OCI-M1 (cell line): ENCODE data around the gene HGF.
"Not testable (repeated sequence)": the region's sequence is repeated elsewhere in the genome, so short reads cannot be mapped to it uniquely, and the experiment has no call there.

Experiments used
- DNase-seq: peaks from one replicate; lab custom pipeline; 2025; lab: John Stamatoyannopoulos, UW

Gene HGF

DNA sequence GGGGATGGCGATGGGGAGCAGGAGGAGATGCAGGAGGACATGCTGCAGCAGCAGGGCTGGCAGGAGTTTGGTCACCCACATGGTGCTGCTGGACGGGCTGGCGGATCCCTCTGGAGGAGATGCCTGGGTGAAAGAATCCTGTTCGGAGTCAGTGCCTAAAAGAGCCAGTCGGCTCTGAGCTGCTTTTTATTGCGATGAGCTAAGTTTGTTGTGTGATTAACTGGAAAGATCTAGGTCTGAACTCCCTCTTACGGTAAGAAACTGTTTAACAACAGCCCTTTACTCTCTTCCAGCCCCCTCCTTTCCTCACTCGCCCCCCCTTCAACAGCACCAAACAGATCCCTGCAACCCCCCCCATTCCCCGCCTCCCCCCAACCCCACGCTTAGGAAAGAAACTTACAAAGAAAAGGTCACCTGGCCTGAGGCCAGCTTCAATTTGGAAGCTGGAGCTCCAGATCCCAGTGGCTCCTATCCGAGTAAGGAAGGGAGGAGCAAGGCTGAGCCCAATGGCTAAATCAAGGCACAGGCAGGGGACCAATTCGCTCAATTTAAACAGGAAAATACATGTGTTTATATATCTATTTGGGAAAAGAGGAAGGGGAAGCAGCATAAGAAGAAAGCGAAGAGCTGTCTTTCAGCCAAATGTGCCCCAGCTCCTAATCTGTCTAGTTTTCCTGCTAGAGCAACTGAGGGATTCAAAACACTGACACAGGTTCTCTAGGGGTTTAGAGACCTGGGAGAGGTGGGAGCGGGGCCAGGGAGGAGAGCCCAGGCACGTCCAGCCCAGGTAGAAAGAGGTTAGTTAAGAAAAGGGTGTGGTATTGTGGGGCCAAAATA is at the start of gene HGF:
Gene HGF, minus strand, starts transcription at position 157 of the 837 bp plus-strand sequence. Its CDS starts 76 bp downstream, at position 81.
- DNase-seq: peak; percentile 59

DNA sequence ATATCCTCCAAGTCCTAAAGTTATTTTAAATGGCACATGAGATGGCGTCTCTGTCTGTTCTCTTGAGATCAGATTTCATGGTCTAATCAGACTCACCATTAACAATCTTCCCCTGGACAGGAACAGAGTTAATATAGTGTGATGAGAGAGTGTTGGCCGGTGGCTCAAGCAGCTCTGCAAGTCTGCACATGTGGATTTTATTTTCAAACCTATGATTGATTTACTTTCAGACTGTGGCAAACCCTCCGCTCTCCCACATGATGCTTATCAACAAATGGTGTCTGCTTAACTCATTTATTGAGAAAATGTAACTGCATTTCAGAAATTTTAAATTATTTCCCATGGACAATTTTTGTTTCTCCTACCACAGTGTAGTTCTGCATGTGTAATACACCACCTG is 46.5 kb upstream of the HGF start:
- peak; percentile 72 for DNase-seq

DNA sequence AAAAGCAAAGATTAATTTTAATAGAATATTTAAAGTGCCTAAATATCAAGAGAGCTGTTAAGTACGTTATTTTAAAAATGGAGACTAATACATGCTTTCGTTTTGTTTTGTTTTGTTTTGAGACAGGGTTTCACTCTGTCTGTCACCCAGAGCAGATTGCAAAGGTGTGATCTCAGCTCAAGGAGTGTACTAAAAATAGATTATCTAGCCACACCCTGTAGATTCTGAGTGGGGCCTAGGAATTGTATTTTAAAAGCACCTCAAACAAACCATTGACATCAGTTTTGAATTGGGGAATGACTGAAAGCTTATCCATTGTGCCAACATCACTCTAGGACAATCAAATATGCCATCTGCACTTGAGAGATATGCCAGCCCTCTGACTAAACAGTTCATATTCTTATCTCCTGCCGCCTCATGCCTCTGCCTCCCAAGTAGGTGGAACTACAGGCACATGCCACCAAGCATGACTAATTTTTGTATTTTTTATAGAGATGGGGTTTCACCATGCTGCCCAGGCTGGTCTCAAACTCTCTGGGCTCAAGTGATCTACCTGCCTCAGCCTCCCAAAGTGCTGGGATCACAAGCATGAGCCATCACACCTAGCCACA is 43.1 kb upstream of the HGF start:
- peak; percentile 81 for DNase-seq

DNA sequence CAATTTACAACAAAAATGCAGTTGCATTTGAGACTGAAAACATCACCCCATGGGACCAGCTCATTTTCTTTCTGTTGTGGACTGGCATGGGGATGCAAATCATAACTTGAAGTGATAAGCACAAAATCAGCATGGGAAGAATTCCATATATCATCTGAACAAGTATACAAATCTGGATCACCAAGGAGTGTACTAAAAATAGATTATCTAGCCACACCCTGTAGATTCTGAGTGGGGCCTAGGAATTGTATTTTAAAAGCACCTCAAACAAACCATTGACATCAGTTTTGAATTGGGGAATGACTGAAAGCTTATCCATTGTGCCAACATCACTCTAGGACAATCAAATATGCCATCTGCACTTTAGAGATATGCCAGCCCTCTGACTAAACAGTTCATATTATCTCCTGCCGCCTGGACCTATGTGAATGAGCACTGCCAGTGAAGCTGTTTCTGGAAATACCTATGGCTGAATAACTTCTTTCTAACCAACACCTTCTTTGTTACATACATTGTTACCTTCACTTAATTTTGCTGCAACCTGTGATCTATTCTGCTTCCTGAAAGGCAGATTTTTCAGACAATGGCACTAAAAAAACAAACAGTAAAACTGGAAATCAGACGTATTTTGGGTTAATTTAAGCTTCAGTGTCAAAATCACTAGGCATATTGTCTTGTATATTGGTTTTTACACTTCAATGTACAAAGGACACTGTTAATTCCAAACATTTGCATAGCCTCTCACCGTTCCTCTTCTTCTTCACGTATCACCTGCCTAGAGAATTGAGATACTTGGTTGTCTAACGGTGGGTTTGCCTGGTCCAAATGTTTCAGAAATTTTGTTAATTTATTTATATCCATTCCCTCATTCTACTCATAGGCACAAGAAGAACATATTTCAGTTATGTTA is 42.4 kb upstream of the HGF start:
- DNase-seq: peak; percentile 48

DNA sequence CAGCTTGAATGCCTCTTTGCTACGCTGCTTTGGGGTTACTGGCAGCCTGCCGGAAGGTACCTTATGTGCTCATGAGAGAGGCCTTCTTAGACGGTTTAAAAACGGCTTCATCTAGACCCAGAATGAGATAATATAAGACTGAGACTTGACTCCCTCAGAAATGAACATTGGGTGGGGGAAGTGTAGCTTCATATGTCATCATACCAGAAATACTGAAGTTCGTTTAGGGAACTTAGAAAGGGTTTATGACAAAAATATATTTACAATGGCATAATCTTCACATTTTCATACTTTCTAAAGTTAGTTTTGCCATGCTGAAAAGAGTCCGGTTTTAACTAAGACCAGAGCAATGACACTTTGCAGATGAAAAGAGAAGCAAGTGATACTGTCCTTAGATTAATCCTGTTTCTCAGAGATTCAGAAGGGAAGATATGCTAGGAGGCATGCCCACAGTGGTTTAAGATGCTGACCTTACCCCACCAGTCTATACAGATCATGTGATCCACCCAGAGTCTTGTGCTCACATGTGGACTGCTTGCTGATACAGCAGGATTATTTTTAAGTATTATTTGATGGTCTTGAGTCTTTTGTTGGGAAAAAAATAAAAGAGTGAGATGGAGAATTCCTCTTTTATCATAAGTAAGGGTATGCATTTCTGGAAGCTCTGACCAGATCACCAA is 40.8 kb upstream of the HGF start:
- DNase-seq: peak; percentile 88

DNA sequence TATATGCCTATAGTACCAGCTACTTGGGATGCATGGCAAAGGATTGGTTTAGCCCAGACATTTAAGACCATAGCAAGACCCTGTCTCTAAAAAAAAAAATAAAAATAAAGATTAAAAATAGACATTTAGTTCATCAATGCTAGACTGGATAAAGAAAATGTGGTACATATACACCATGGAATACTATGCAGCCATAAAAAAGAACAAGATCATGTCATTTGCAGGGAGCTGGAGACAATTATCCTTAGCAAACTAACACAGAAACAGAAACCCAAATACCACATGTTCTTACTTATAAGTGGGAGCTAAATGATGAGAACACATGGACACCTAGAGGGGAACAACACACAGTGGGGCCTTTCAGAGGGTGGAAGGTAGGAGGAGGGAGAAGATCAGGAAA is 38.5 kb upstream of the HGF start:
- DNase-seq: not testable (repeated sequence)

DNA sequence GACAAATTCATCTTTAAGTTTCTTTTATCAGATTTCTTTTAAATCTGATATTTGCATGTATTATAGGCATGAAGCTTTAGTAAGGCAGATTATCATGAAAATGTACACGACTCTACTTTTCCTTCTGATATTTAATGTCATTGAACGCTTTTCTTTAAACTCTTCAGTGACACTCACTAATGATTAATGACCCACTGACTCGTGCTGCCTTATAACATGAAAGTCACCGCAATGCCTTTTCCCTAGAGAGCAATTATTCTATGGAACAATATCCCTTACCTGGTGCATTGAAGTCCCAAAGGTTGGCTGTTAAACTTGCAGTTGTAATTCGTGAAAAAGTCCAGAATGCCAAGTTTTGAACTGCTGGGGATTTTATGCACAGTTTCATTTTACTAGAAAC is 33.4 kb upstream of the HGF start:
- no peak for DNase-seq

DNA sequence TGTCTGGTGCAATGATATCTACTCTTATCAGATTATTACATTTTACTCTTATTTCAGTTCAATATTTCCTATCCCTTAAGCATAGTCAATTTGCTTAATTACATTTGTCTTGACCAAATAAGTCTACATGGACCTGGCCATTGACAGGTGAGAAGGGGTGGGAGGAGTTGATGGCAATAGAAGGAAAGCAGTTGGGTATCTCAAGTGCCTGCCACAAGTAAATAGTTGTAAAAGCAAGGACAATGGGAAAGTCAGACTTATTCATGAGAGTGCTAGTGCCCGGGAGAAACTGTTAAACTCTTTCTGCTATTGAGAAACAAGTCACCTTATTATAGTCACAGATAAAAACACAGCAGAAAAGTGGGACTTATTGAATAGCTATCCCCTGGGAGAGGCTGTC is 32.4 kb upstream of the HGF start:
- no peak for DNase-seq

DNA sequence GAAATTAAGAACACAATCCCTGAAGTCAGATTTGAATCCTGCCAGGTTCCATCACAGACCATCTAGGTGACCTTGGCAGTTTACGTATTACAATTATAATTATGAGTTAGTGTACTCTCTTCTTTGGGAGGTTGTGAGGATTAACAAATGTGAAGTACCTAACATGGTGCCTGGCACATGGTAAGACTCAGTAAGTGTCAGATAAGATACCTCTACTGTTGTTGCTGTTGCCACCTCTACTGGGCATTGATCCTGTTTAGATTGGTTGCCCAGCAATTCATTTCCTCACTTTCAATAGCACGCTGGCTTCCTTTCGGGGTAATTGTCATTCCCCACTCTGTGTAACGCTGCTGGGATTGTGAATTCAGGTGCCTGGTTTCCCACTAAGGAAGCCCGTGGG is 31.7 kb upstream of the HGF start:
- DNase-seq: no peak

DNA sequence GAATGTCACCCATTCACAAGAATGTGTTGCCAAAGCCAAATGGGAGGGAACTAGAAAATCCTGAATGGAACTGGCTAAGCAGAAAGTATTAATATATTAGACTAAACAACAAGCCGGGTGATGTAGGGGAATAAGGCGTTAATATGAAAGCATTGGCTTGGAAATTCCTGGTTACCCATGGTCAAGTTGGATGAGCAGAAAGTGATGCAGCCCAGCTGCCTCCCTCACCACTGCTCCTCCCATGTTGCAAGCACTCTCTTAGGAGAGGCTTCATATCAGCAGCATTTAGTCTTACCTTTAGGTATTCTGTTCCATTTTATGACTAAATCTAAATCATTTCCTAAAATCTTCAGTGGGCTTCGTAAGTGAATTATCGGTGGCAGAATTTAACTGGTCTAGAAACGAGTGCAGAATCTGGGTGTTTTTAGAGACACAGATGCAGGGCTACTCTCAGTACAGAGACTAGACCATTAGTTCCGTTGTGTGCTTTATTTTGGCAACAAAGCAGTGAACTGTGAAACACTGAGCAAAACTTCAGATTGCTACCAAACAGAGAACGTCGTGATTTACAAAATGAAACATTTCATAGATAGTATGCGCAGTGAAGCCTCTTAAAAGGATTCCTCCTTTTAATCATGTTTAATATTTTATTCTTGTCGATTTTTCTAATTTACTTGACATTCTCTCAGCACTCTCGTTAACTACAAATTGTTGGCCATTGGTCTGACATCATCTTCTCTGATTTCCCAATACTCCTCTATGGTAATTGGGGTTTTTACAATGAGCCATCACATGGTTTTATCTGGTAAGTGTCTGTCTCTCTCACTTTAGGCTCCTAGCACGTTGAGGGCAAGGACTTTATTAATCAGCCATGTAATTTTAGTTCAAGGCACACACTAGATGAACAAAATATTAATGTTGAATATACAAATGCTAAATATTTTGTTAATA is 22.0 kb upstream of the HGF start:
- DNase-seq: no peak

DNA sequence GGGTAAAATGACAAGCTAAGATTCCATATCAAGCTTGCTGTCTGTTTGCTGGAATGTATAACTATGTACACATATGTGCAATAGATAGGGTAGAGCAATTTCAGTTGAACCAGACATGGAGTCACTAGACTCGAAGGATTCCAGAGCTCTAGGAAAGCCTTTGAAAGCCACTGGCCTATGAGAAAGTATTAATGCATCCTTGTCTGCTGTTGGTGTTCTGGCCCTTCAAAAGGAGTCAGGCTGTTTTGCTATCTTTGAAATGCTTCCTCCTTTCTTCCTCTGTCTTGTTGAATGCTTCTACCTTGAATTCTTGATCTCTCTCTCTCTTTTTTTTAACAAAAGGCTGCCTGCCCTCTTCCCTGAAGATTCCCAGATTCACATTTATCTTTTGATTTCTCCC is 20.8 kb upstream of the HGF start:
- DNase-seq: peak; percentile 31

DNA sequence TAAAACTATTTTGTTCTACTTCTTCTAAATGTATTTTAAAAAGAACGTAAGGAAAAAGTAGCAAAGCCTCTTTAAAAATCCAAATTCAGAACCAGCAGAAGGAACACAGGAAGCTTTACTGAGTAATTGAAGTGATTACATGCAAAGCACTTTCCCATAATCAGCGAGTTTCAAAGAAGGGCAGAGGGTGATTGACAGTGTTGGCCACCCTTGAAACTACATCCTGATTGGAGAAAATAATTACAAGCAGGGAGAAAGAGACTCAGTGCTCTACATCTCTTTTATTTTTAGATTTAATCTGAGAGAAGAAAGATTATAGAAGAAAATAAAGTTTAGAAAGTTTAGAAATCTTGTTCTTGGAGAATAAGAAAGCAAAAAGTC is 20.3 kb upstream of the HGF start:
- DNase-seq: no peak

DNA sequence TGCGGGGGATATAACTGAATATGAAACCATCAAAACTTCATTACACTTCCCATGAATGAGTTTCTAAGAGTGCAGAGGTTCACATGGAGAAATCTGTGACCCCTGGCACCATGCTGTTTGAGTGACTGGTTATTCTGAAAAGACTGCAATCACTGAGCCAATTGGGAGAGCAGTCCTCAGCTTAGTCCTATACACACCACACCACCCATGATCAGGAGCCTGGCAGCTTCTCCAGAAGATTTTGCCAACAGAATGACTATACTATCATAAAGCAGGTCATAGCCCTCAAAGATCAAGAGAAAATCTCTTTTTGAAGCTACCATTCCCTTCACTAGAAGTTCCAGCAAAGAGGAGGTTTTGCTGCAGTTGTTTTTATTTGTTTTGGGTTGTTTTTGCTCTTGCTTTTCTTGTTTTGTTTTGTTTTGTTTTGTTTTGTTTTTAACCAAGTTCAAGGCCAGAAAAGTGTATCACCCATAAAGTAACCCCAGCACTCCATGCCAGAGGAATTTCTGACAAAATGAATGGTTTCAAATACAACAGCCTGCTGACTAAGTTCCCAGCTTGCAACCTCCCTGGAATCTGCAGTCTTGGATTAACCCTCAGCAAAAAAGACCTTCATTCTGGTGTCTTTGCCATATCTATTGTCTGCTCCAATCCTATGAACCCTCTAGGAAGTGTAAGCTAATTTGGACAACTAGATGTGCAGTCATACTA is 19.7 kb upstream of the HGF start:
- no peak for DNase-seq

DNA sequence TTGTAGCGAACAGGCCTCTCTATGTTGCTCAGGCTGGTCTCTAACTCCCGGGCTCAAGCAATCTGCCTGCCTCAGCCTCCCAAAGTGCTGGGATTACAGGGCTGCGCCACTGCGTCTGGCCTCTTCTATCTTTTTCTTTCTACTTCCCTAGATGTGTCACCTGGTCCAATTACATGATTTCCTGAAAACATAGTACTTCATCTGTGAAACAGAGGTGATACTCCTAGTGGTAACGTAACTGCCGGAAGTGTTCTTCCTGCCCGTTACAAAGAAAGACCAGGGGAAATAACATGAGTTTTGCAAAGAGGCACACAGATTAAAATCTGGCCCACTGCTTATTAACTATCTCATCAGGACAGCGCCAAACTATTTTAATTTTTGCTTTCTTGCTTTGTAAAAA is 18.4 kb upstream of the HGF start:
- no peak for DNase-seq

DNA sequence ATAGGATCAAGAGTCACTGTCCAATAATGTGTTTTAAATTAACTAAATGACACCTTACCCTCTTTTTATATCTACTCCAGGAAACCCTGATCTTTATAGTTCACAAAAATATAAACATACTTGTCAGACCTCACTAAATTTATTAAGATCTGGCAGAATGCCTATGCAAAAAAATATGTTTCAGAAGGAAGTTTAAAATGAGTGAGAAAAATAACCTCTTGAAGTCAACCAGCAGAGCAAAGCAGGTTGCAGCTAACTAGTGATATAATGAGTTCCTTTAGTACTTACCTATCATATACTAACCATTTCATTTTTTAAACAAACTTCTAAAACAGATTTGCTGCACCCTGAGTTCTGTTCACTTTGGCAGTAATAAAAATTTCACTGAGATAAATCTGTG is 14.0 kb upstream of the HGF start:
- no peak for DNase-seq

DNA sequence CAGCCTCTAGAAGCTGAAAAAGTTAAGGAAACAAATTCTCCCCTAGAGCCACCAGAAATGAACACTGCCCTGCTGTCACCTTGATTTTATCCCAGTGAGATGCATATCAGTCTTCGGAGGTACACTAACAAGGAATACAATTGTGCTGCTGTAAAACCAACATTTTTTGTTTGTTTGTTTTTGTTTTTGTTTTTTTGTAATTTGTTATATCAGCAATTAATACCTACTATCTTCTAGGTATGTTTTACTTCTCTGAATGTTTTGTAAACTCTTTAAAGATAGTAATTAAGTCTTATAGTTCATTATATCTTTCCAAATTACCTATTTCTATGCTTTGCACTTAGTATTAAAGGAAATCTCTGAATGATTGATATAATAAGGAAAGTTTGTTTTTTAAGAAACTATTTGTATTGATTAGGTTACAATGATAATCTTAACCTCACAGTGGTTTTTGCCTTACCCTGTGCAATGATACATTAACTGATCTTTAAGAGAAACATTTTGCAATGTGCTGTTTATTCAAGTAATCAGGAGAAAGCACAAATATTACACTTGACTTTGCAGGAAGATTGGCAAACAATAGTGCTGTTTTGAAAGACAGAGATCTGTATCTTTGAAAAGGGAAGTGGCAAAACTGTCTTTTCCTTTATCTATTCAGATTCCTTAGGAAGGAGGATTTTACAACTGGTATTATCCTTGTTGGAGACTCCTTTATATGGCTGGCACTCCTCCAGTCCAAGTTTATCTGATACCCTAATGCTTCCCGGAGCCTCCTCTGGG is 11.3 kb upstream of the HGF start:
- peak; percentile 64 for DNase-seq

DNA sequence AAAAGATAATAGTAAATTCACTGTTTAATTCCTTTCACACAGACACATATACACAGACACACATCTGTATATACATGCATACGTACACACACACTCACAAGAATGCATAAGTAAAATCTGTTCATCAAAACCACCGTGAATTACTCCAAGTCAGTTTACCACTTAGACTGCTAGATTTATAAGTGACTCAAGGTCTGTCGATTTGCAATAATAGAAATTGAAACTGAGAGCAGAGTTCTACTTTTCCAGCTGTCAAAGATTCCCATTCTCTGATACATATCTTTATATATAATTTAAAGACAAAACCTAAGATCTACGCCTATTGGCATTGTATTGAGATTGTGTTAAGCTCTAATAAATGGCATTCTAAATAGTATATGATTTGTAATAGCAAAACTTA is 9.9 kb upstream of the HGF start:
- DNase-seq: no peak

DNA sequence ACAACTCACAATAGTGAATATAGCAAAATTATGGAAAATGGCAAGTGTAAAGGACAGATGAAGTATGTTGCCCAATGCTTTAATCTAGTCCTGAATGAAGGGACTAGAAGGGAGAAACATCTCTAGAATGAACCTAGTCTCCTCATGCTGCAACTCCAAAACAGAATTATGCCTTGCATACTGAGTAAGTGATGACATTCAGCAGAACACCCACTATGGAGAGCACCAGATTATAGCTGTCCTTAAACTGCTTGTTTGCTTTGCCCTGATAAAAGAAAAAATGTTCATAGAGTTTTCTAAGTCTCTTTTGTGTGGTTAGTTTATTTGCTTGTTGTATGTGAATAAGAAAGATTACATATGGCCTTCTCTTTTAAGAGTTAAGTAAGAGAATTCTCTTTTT is 7.8 kb upstream of the HGF start:
- DNase-seq: peak; percentile 32

DNA sequence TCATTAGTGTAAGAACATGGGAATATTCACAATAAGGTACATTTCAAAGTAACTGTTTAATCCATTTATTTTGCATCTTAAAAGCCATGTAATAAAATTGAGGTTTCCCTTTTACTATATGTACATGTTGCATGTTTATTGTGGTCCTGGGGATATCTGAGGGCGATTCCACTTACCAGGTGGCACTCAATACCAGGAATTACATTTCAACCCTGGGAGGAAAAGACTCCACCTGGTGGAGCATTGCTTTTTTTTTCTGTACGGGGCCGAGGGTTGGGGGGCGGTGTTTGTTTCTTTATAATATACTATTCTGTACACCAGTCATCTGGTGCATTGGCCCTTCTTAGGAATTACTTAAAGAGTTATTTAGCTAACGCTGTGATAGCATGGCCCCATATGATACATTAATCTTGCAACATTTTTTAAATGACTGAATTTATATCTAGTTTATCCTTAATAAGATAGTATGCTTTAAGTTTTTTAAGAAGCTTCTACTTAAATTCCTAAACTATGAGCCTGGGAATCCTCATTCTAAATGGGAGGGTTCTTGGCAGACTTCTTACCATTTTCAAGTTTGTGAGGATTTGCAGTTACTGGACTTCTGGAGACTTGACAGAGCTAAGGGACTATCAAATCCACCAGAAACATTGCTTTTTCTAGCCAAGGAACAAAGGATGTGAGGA is 7.2 kb upstream of the HGF start:
- DNase-seq: no peak
